Cardiac fibroblast (primary cell): ENCODE measurements around the gene B3GALT6.

Experiments
- DNase-seq, 2 donors: peaks; one replicate each; pipeline versions ENCODE4 v3.0.0 to v3.0.0-alpha.2; 2010; ENCODE audit warnings: low read depth in 2 of 2
- H3K4me3 ChIP-seq, 2 donors: replicated peaks in 1 of 2; 1 replicate in 1 of 2; 2 replicates in 1 of 2; pipeline ENCODE4 v1.5.1; 2011; ENCODE audit warnings: low read depth in 2 of 2, low read length in 2 of 2, mild to moderate bottlenecking in 2 of 2, moderate library complexity in 1 of 2
- CTCF ChIP-seq: IDR thresholded peaks from one replicate; pipeline ENCODE4 v1.5.1; 2011; ENCODE audit warnings: low read depth, mild to moderate bottlenecking, low read length, inconsistent platforms

B3GALT6 gene

GRCh38 chr1:1223891-1224290 lies 8.1 kb upstream of the B3GALT6 start:
- no peak overlapping the region for H3K4me3 ChIP-seq
- no peak for DNase-seq
- TF ChIP-seq CTCF, result no peak

- DNase-seq, result no peak
Observed at GRCh38 chr1:1225238-1225845, 6.7 kb upstream of the B3GALT6 start.

GRCh38 chr1:1225913-1226312 lies 6.1 kb upstream of the B3GALT6 start:
- no peak overlapping the region for H3K4me3 ChIP-seq
- no peak for TF ChIP-seq CTCF
- no peak for DNase-seq

More at GRCh38 chr1:1225238-1225845, 6.7 kb upstream of the B3GALT6 start:
- no peak overlapping the region for H3K4me3 ChIP-seq
- no peak for TF ChIP-seq CTCF

GRCh38 chr1:1226566-1227362 lies 5.3 kb upstream of the B3GALT6 start:
- H3K4me3 ChIP-seq, result no peak overlapping the region
- no peak for DNase-seq
- no peak for TF ChIP-seq CTCF

GRCh38 chr1:1227386-1227785 lies 4.7 kb upstream of the B3GALT6 start:
- no peak for DNase-seq
- H3K4me3 ChIP-seq, result no peak overlapping the region
- no peak for TF ChIP-seq CTCF

GRCh38 chr1:1228187-1228586 lies 3.9 kb upstream of the B3GALT6 start:
- DNase-seq, result no peak
- H3K4me3 ChIP-seq, result no peak overlapping the region
- TF ChIP-seq CTCF, result no peak
